Daoy (cell line): ENCODE measurements around the gene CYP1A1. TPM values are rescaled to one million over a fixed set of nuclear protein-coding genes. Genes with fewer than 3 reads are reported as not detected.

Source experiments
- DNase-seq: peaks from one replicate; pipeline ENCODE4 v3.0.0-alpha.2; 2015; ENCODE audit warnings: low read depth
- total RNA-seq: library from RNA; depleted of rRNA; stranded (reverse); fragments of >200 nt; shearing (Covaris generic); gene quantifications from 2 replicates; pipeline ENCODE4 v1.2.3, GENCODE V29; 2014; rRNA removed

CYP1A1 gene, protein sequence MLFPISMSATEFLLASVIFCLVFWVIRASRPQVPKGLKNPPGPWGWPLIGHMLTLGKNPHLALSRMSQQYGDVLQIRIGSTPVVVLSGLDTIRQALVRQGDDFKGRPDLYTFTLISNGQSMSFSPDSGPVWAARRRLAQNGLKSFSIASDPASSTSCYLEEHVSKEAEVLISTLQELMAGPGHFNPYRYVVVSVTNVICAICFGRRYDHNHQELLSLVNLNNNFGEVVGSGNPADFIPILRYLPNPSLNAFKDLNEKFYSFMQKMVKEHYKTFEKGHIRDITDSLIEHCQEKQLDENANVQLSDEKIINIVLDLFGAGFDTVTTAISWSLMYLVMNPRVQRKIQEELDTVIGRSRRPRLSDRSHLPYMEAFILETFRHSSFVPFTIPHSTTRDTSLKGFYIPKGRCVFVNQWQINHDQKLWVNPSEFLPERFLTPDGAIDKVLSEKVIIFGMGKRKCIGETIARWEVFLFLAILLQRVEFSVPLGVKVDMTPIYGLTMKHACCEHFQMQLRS
- 0.92 and 3.8 TPM in 2 replicates for total RNA-seq

DNA sequence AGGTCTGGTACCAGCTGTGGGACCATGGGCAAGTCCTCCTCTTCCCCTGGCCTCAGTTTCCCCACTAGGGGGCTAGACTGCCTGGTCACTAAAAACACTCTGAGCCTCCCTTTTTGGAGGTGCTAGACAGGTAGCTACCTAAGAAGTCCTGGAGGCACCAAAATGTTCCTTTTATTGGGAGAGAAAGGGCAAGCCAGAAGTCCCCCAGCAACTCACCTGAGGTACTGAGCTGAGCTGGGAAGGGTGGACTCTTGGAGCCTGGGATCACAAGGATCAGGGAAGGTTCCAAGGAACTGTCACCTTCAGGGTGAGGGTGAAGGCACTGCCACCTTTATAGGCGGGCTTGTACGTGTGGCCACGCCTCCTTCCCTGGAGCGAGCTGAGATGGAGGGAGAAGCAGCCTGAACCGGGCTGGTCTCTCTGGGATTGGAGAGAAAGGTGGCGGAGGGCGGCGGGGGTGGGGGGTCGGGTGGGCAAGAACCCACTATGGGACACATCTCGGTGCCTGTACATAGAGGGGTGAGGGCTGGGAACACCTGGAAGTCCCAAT, at the start of gene CYP1A1:
TSS of gene CYP1A1 (minus strand) at position 304 of the 550 bp plus-strand sequence. CDS start 2,431 bp downstream, outside the sequence.
- peak; percentile 42 for DNase-seq

DNA sequence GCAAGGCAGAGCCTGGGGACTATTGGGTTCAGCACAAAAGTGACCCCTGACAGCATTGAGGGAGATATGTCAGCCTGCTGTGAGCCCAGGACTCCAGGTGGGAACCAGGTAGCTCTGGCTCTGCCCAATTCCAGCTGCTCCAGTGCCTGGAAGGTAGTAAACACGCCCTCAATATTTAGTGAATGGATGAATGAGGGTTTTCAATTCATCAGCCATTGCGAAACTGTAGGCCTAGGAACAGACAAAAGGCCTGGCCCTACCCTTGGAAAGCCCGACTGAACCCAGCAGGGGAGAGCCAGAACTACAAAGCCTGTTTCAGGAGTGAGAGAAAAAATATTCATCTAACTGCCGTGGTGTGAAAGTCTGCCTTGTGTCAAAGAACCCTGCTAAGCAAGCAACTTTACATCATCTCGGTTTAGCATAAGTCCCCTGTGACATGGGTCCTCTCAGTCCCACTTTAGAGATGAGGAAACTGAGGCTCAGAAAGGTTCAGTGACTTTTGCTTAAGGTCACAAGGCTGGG, 48.5 kb upstream of the CYP1A1 start:
- DNase-seq: no peak

DNA sequence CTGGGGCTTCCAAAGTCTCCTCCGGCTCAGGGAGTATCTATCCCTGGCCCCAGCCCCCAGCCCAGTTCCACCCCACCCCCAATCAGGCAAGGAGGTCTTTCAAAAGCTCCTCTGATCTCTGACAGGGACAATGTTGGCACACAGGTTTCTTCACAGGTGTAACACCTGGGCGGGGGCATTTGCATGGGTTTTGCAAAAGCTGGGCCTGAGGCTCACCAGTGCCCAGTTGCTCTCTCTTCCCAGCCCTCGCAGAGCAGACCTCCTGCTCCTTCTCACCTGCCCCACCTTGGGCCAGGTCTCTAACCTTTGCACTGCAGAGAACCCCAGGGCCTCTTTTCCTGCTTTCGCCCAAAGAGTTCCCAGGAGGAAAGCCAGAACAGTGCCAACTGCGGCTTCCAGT, 48.0 kb upstream of the CYP1A1 start:
- no peak for DNase-seq

DNA sequence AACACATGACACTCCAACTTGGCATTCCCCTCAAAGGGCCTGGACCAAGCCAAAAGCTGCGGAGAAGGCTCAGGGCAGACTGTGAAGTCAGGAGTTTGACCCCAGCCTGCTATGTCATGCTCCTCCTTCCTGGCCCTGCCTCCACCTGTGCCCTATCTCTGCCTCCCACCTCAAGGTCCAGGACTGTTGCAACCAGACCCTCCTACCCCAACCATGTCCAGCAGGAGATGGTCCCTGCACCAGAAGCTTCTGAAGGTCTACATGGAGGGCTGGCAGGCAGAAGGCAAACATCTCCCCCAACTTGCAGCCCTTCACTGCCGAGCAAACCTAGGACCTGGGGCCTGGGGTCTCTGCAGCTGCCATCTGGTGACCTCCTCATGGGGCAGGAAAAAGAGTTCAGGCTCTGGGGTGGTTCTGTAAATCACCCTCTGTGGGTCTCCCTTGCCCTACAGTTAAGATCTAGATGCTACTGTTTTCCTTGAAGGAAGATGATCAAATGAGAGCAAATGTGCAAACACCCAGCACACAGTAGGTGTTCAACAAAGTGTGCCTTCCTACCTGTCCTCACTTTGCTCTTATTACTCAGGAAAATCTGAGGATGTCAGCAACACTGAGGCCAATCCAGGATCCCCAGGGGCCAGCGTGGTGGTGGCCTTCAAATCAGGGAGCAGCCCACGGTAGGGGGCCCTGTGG, 45.0 kb upstream of the CYP1A1 start:
- no peak for DNase-seq

DNA sequence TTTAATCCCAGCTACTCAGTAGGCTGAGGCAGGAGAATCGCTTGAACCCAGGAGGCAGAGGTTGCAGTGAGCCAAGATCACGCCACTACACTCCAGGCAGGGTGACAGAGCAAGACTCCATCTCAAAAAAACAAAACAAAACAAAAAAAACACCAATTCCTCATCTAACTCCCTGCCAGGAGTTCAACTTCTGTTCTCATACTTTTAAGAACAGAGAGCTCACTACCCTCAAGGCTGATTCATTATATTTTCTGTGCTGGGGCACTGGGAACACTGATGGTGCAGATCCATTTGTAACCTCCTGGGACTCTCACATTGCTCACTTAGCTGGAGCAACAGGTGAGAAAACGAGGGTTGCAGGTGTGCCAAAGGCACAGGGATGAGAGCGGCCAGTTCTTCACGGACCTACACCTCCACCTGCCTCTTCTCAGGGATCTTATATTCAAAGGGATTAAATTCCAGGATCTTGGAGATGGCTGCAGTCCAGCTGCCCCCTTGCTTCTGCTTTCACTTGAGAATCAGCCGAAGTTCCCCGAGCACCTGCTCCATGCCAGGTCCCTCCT, 44.2 kb upstream of the CYP1A1 start:
- DNase-seq: no peak

DNA sequence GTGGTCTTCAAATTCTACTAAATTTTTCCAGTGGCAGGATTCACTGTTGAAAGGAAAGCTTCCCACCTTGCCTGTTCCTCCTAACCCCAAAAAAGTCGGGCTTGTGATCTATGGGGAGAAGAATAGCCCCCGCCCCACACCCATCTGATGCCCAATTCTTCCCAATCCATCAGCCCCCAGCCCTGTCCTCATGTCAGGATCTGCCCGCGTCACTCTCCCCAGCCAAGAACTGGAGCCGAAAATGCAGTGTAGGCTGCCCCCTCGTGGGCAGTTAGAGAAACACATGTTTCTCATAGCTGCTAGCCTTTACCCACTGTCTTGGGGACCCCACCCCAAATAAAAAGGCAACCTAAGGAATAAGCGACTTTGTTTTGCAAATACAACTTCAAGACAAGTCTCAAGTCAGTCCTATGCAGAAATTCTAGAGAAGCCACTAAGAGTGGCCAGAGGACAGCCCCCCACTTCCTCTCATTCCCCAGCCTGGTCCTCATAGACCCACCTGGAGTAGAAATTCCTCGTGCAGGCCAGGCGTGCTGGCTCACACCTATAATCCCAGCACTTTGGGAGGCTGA, 43.5 kb upstream of the CYP1A1 start:
- peak; percentile 59 for DNase-seq

DNA sequence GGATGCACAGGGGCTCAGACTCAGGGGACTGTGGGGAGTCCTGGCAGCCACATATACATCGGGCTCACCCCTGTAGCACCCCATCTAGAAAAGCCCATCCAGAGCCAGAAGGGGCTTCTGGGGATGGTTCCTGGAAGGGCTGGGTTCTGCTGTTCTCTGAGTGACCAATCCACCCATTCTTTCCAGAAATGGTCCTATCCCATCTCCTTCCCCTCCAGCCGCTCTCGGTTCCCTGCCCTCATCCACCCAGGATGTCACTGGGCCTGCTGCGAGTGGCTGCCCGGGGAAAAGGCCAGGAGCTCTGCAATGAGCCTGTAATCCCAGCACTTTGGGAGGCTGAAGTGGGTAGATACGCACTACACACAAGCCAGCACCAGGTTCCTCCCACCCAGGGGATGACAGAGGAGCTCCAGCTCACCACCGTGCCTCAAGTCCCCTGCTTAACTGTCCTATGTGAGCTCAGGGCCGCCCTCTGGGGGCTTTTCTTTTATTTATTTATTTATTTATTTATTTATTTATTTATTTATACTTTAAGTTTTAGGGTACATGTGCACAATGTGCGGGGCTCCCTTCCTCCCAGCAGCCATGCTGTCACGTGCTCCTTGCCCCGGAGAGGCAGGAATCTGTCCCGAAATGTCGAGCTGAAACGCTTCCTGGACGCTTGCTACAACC, 42.9 kb upstream of the CYP1A1 start:
- no peak for DNase-seq

DNA sequence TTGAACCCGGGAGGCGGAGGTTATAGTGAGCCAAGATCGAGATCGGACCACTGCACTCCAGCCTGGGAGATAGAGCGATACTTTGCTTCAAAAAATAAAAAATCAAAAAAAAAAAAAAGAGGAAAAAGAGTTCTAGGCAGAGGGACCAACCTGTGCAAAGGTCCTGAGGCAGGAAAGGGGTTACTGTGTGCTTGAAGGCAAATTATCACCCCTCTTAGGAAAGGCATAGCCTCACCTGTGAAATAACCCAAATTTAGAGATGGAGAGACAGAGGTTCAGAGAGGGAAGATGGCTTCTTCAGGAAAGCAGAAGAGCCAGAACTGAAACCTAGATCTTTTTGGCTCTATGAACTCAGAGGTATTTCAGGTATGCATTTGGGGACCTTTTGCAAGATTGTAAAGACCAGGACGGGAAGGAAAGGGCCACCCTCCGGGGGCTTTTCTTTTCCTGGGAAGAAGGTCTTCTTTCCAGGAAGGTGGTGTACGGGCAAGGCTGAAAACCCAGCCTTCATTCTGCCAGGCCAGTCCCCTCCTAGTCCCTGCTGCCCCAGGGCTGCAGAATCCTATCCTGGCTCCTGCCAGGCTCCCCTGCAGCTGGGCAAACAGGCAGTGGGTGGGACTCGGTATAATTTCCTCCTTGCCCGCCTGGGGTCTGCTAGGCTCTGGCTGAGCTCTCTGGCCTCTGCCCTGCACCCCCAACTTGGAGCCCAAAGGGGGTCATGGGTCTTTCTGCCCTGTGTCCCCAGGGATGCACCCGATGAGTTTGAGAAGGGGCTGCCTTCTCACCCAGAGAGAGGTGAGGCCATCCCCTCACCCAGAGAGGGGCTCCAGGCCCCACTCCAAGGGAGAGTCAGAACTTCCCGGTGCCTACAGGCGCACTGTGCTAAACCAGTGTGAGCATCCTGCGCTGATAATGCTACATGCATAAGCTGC, 42.1 kb upstream of the CYP1A1 start:
- no peak for DNase-seq

DNA sequence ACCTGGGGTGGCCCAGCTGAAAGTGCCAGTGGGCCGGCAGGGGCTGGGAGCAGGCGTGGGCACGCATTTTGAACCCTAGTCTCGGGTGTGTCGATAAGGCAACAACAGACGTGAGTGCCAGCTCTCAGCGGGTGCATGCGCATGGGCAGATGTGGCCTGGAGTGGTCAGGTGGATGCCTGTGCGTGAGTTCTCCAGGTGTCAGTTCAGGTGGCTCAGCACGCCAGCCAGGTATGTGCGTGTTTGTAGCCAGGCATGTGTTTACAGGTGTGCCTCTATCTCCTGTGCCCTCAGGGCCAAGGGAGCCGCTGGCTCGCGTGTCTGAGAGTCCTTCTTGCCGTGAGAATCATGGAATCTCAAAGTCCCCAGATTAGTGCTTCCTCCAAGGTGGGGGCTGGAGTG, 38.1 kb upstream of the CYP1A1 start:
- no peak for DNase-seq

DNA sequence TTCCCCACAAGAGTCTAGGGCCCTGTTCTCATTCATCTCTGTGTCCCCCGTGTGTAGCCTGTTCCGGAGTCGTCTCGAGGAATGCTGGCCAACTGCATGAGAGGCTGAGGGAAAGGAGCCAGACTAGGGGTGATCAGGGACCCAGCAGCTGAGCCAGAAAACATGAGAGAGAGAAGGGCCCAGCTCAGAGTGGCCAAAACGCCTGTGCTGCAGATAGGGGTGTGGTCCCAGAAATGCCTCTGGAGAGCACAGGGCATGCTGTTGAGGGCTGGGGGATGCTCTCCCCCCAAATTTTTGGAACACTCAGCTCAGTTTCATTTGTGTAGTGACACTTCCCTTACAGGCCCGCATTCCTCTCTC, 37.4 kb upstream of the CYP1A1 start:
- no peak for DNase-seq

DNA sequence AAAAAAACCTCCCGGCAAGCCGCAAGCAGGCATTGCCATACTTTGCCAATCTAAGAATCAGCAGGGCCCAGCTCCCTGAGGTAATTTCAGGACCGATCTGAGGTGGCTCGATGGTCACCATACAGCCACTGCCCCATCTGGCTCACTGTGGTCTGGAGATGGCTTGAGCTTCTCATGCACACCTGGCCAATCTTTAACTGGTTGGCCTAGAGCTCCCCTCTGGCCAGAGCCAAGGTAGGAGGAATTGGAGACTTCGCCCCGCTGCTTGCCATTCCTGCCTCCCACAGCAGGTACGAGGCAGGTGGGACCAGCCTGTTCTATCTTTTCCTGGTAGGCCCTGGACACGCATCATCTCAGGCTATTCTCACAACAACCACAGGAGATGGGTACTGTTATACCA, 33.4 kb upstream of the CYP1A1 start:
- DNase-seq: no peak

DNA sequence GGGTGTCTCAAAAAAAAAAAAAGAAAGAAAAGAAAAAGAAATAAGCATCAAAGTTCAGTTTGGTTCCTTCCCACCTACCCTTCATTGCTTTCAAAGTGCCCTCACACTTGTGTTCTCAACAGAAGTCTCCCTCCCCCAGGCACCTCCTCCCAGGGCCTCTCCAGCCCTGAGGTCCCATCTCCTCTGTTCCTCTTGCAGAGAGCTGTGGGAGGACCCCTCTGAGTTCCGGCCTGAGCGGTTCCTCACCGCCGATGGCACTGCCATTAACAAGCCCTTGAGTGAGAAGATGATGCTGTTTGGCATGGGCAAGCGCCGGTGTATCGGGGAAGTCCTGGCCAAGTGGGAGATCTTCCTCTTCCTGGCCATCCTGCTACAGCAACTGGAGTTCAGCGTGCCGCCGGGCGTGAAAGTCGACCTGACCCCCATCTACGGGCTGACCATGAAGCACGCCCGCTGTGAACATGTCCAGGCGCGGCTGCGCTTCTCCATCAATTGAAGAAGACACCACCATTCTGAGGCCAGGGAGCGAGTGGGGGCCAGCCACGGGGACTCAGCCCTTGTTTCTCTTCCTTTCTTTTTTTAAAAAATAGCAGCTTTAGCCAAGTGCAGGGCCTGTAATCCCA, 29.4 kb upstream of the CYP1A1 start:
- no peak for DNase-seq

DNA sequence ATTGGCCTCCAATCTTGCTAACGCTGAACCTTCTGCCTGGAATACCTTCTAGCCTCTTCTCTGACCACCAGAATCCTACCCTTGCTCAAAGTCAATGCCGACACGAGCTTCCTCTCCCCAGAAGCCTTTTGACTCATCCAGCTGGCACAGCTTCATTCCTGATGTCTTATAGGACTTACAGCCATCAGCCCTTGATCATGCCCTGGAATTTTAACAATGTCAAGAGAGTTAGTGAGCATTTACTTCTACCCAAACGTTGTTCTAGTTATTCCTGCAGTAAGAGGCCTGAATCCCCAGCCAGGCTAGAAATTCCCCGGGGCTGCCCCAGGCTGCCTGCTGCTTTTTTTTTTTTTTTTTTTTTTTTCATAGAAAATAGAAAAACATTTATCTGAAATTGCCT, 27.2 kb upstream of the CYP1A1 start:
- peak; percentile 49 for DNase-seq

DNA sequence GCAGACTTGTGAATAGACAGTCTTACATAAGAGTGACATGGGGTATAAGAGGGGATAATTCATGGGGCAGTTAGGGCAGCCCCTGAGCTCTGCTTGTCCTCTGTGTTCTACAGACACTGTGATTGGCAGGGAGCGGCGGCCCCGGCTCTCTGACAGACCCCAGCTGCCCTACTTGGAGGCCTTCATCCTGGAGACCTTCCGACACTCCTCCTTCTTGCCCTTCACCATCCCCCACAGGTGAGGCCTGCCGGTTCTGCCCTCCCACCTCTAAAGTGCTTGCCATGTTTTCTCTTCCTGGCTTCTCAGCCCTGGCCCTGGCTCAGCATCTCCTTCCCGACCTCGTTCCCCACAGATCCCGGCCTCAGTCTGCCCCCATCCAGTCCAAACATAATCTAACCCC, 26.7 kb upstream of the CYP1A1 start:
- no peak for DNase-seq

DNA sequence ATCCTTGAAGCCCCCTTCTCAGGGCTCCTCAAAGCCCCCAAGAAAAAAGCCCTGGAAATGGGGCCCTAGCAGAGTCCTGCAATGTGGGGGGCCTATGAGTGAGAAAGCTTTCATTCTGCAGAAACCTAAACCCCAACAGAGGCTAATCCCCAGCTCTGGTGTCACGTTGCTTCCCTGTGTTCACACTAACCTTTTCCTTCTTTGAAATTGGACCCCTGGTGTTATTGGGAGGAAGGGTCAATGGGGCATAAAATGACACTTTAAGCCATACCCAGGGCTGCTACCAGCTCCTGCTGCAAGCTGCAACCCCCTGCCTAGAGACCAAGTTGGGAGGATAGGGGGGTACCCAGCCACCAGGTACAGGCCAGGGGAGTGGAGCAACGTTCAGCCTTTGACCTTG, 25.4 kb upstream of the CYP1A1 start:
- DNase-seq: no peak

DNA sequence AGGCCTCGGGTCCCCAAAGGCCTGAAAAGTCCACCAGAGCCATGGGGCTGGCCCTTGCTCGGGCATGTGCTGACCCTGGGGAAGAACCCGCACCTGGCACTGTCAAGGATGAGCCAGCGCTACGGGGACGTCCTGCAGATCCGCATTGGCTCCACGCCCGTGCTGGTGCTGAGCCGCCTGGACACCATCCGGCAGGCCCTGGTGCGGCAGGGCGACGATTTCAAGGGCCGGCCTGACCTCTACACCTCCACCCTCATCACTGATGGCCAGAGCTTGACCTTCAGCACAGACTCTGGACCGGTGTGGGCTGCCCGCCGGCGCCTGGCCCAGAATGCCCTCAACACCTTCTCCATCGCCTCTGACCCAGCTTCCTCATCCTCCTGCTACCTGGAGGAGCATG, 24.5 kb upstream of the CYP1A1 start:
- DNase-seq: no peak

DNA sequence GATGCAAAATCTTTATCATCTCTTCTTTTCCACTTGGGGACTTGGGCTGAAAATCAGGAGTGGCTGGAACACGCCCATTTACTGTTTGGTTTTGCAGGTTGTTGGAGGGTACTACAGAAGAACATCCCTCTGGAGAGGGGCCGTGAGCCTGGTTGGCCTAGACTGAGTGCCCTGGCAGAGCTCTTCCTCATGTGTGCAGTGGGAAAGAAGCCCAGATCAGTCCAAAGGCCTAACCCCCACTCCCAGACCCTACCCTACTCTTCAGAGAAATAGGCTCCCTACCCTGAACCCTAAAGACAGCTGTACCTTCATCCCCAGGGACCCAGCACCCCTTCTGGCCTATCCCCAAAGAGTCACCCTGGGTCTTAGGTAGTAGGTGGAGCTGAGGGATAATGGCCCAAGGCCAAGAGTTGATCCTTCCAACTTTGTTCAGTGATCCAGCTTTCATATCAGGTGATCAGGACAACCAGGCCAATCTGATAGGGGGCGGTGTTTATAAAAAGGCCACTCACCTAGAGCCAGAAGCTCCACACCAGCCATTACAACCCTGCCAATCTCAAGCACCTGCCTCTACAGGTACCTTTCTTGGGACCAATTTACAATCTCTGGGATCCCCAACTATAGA, 23.1 kb upstream of the CYP1A1 start, which contains the start of gene CYP1A2:
TSS of gene CYP1A2 (plus strand) at position 524 of the 625 bp plus-strand sequence. CDS start 894 bp downstream, outside the sequence.
- no peak for DNase-seq

DNA sequence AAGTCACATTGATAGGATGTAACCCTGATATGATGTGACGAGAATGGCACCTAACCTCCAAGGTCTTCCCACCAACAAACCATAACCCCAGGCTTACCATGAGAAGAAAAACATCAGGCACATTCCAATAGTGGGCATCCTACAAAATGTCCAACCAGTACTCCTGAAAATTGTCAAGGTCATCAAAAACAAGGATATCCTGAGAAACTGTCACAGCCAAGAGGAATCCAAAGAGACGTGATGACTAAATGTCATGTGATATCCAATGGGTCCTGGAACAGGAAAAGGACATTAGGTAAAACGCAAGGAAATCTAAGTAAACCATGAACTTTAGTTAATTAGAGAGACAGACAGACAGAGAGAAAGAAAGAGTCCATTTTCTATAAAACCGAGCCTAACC, 21.1 kb upstream of the CYP1A1 start:
- DNase-seq: no peak

DNA sequence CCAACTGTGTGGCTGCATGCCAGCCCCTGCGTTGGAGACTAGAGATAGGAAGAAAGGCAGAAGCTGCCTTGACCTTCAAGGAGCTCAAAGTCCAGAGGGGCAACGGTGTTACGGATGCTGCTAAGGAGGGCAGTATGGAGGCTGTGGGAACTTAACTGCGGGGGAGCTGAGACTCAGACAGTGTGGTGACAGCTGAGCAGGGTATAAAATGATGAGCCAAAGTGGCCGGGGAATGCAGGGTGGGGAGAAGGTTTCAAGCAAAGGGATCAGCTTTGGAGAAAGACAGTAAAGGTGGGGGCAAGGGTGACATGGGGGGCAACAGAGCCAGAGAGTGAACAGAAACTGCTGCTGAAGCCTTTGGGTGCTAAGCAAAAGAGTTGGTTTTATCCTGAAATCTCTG, 17.1 kb upstream of the CYP1A1 start:
- no peak for DNase-seq
